Measurements from ENCODE around the gene FRZB. TPM values are rescaled to one million over a fixed set of nuclear protein-coding genes. Genes with fewer than 3 reads are reported as not detected.

Gene FRZB
- total RNA-seq, 2 donors from 2014 or later, result 54.8 to 107 TPM

DNA sequence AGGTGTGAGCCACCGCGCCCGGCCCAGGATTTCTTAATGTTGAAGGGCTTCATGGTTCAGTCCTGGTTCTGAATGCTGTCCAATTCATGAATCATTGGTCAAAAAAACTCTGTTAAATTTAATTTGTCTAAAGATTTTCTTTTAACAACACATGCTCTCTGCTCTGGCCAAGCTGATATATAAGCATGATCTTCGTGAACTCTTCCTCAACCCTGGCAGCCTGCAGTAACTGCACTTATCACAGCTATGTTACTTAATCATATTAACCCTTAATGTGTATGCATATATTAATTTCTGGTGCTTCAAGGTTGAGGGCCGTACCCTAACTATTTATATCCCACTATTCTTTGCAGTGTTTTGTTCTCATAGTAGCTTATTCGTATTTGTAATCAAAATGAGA lies 29.4 kb upstream of the FRZB start:
- H3K4me3 Mint-ChIP-seq, result no peak overlapping the region
- no peaks in the 10 kb centered on the region for H3K4me1 Mint-ChIP-seq
- no peak overlapping the region for H3K27ac Mint-ChIP-seq
- TF ChIP-seq, protein P1, sequence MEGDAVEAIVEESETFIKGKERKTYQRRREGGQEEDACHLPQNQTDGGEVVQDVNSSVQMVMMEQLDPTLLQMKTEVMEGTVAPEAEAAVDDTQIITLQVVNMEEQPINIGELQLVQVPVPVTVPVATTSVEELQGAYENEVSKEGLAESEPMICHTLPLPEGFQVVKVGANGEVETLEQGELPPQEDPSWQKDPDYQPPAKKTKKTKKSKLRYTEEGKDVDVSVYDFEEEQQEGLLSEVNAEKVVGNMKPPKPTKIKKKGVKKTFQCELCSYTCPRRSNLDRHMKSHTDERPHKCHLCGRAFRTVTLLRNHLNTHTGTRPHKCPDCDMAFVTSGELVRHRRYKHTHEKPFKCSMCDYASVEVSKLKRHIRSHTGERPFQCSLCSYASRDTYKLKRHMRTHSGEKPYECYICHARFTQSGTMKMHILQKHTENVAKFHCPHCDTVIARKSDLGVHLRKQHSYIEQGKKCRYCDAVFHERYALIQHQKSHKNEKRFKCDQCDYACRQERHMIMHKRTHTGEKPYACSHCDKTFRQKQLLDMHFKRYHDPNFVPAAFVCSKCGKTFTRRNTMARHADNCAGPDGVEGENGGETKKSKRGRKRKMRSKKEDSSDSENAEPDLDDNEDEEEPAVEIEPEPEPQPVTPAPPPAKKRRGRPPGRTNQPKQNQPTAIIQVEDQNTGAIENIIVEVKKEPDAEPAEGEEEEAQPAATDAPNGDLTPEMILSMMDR (conservative IDR thresholded peaks at IDR 0.05), result no peak
- WGBS, 2 experiments (ENCODE audit: insufficient coverage in 1 of 2, insufficient read length in 1 of 2), result 97 to 100% methylated on average over 4 to 5 of the region's 6 CpGs
- no peaks in the 10 kb centered on the region for H3K27me3 ChIP-seq (ENCODE audit: control insufficient read depth, insufficient read depth, low read length, poor library complexity, severe bottlenecking)
- H3K36me3 ChIP-seq (ENCODE audit: control insufficient read depth, insufficient read depth, low read length), result no peaks in the 10 kb centered on the region
- H3K9ac ChIP-seq (ENCODE audit: extremely low read depth, low read length, poor library complexity, severe bottlenecking), result no peak overlapping the region
- no peaks in the 10 kb centered on the region for H3K9me3 ChIP-seq (ENCODE audit: control insufficient read depth, low read length)
- no peaks in the 10 kb centered on the region for H3K9me3 Mint-ChIP-seq
- H3K27ac ChIP-seq (ENCODE audit: low read depth, low read length), result no peak overlapping the region
- DNase-seq, result no peak
- no peaks in the 10 kb centered on the region for H3K27me3 Mint-ChIP-seq (ENCODE audit: insufficient read depth)
- H3K4me3 ChIP-seq (ENCODE audit: low read length), result no peak overlapping the region
- peaks cover 3% of the 10 kb centered on the region for H3K36me3 Mint-ChIP-seq (ENCODE audit: low read depth)
- H3K4me1 ChIP-seq (ENCODE audit: control insufficient read depth, insufficient read depth, low read length), result no peaks in the 10 kb centered on the region

DNA sequence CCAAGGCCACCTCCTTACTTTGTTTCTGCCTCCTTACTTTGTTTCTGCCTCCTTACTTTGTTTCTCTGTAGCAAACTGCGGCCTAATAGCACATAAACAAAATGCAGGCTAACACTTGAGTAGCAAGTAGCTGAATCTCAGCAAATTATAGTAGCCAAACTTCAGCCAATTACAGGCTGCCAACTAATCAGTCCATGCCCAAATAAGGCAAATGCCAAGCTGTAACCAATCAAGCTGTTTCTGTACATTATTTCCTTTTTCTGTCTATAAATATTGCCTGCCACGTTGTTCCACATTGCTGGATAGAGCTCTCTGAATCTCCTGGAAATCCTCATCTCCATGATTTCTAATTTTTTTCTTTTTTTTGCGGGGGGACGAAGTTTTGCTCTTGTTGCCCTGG lies 28.7 kb upstream of the FRZB start:
- 87 to 96% methylated on average over 4 of the region's 4 CpGs for WGBS, 2 experiments (ENCODE audit: insufficient coverage in 1 of 2, insufficient read length in 1 of 2)
- Mint-ChIP-seq H3K27me3 (ENCODE audit: insufficient read depth) (no peaks in the 10 kb centered on the region), H3K27ac (no peak overlapping the region), H3K36me3 (ENCODE audit: low read depth) (peaks cover 2% of the 10 kb centered on the region), H3K4me3 (no peak overlapping the region), H3K4me1 (no peaks in the 10 kb centered on the region), H3K9me3 (no peaks in the 10 kb centered on the region)
- no peak for DNase-seq
- no peaks in the 10 kb centered on the region for H3K4me1 ChIP-seq (ENCODE audit: control insufficient read depth, insufficient read depth, low read length)
- TF ChIP-seq, protein P1 (conservative IDR thresholded peaks at IDR 0.05), result no peak
- no peak overlapping the region for H3K4me3 ChIP-seq (ENCODE audit: low read length)
- H3K9ac ChIP-seq (ENCODE audit: extremely low read depth, low read length, poor library complexity, severe bottlenecking), result no peak overlapping the region
- no peaks in the 10 kb centered on the region for H3K36me3 ChIP-seq (ENCODE audit: control insufficient read depth, insufficient read depth, low read length)
- H3K27me3 ChIP-seq (ENCODE audit: control insufficient read depth, insufficient read depth, low read length, poor library complexity, severe bottlenecking), result no peaks in the 10 kb centered on the region
- no peak overlapping the region for H3K27ac ChIP-seq (ENCODE audit: low read depth, low read length)
- H3K9me3 ChIP-seq (ENCODE audit: control insufficient read depth, low read length), result no peaks in the 10 kb centered on the region

DNA sequence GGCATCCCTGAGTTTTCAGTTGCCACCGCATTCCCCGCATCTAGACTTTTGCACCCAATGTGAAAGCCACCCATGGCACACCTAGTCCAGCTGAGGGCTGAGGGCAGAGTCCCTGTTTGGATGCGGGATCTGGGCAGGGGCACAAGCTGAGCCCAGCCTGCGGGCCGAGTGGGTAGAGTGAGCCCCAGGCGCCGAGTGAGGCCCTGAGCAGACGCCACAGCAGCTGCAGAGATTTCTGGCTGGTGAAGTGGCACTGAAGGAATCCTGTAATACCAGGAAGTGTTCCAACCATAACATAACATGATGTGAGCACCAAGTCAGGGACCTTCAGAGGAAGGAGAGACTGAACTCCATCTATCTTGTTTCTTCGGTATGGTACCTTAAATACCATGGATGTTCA lies 27.7 kb upstream of the FRZB start:
- Mint-ChIP-seq H3K9me3 (no peaks in the 10 kb centered on the region), H3K4me1 (no peaks in the 10 kb centered on the region), H3K36me3 (ENCODE audit: low read depth) (peaks cover 2% of the 10 kb centered on the region), H3K27me3 (ENCODE audit: insufficient read depth) (no peaks in the 10 kb centered on the region), H3K27ac (no peak overlapping the region), H3K4me3 (no peak overlapping the region)
- H3K9me3 ChIP-seq (ENCODE audit: control insufficient read depth, low read length), result no peaks in the 10 kb centered on the region
- H3K4me1 ChIP-seq (ENCODE audit: control insufficient read depth, insufficient read depth, low read length), result no peaks in the 10 kb centered on the region
- H3K27ac ChIP-seq (ENCODE audit: low read depth, low read length), result no peak overlapping the region
- no peak overlapping the region for H3K9ac ChIP-seq (ENCODE audit: extremely low read depth, low read length, poor library complexity, severe bottlenecking)
- H3K27me3 ChIP-seq (ENCODE audit: control insufficient read depth, insufficient read depth, low read length, poor library complexity, severe bottlenecking), result no peaks in the 10 kb centered on the region
- H3K4me3 ChIP-seq (ENCODE audit: low read length), result no peak overlapping the region
- DNase-seq, result no peak
- no peaks in the 10 kb centered on the region for H3K36me3 ChIP-seq (ENCODE audit: control insufficient read depth, insufficient read depth, low read length)
- WGBS, 2 experiments (ENCODE audit: insufficient coverage in 1 of 2, insufficient read length in 1 of 2), result 97 to 100% methylated on average over 5 to 9 of the region's 9 CpGs
- TF ChIP-seq, protein P1 (conservative IDR thresholded peaks at IDR 0.05), result no peak

Data from endodermal cell (in vitro differentiated cells).